Eye (tissue), 1 donor: ENCODE measurements around the gene TMEM63A.
"Not testable (repeated sequence)": the region's sequence is repeated elsewhere in the genome, so short reads cannot be mapped to it uniquely, and the experiment has no call there.

Experiments
- DNase-seq: peaks from one replicate; pipeline ENCODE4 v3.0.0-alpha.2; 2015

The TMEM63A gene

DNA sequence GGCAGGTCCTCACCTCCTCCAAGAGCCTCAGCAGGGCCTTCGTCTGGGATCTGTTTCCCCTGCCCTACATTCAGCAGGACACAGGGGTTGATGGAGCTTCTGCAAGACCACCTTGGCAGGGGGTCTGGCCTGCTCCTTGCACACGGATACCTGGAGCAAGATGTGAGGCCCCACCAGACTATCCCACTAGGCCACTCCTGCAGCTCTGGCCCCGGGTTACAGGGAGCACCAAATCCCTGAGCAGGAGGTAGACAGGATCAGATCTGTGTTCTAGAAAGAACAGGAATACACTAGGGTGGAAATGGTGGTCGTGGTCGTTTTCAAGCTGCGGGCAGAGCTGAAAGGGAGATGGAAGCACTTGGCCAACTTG lies 38.8 kb downstream of the TMEM63A start:
- DNase-seq = no peak

DNA sequence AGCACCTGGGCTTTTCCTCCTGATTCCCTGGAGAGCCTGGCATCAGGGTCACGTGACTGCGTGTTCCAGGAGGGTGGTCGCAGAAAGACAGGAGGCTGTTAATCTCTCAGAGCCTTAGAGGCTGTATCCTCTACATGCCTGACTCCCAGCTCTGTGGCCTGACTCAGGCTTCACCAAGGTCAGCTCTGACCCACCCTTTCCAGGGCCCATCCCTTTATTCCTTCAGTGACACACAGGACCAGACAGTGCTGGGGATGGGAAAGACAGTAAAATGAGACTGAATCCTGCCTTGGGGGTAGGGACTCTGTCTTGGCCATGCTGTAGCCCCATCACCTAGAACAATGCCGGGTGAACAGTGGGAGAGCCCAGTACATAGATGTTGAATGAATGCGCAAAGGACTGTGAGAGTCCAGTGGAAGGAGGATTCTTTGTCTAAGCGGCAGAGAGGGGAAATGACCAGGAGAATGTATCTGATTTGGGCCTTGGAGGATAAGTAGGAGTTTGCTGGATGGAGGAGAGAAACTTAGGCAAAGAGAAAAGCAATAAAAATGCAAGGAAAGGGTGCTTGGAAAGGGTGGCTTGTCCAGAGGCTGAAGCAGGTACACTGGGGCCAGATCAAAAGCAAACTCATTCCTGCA lies 39.3 kb downstream of the TMEM63A start:
- DNase-seq = no peak

DNA sequence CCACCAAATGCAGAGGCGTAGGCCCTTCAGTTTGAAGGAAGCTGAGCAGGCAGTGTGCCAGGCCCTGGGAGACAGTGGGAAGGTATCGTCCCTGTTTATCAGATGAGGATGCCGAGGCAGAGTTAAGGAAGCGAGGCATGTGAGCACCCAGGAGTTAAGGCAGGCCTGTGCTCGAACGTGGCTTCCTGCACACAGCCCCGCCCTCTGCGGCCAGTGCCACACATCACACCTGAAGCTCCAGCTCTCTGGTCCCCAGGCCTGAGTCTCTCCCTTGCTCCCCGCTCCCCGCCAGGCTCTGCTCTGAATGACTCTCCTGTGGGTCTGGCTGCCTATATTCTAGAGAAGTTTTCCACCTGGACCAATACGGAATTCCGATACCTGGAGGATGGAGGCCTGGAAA lies 40.1 kb downstream of the TMEM63A start:
- no peak for DNase-seq

DNA sequence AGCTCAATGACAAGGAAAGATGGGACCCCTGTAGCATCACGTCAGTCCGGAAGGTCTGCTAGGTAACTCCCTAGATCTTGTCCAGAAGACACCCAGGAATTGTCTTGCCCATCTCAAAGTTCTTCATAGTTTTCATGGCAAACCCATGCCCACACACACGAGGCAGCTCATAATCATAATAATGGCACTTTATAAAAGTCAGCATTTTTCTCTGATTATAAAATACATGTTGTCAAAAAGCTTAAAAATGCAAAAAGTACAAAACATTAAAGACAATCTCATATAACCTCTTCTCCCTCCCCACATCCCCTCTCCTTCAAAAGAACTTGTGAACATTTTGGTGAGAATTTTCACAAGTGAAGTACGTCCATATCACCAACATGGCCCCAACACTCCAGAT lies 41.5 kb downstream of the TMEM63A start:
- no peak for DNase-seq

DNA sequence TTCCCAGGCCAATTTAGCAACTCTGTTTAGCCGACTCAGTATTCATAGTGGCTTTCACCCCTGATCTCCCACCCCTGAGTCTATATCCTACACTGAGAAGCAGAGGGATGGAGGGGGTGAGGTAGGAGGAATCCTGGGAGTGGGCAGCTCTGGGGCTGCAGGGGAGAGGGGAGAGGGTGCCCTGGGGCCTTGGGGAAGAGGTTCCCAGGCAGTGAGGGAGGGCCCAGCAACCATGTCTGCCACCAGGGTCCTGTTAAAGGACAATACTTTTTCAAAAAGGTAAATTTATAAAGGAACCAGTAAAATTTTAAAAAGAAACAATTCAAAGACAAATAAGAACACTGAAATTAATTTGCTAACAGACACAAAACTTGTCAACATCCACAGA lies 42.0 kb downstream of the TMEM63A start:
- DNase-seq = no peak

DNA sequence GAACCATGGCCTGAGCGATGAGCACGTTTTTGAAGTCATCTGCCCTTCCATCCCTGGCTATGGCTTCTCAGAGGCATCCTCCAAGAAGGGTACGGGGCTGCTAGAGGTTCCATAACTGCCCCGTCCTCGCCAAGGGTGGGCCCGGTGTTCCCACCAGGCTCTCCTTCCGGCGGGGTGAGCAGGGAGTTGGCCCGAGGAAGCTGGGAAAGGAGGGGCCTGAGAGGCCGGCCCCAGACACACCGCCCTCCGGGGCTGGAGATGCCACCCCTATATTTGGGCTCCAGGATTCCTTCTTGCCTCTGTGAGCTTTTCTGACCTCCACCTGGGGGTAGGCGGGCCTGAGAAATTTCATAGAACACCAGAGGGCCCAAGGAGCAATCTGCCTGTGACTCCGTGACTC lies 43.4 kb downstream of the TMEM63A start:
- no peak for DNase-seq

DNA sequence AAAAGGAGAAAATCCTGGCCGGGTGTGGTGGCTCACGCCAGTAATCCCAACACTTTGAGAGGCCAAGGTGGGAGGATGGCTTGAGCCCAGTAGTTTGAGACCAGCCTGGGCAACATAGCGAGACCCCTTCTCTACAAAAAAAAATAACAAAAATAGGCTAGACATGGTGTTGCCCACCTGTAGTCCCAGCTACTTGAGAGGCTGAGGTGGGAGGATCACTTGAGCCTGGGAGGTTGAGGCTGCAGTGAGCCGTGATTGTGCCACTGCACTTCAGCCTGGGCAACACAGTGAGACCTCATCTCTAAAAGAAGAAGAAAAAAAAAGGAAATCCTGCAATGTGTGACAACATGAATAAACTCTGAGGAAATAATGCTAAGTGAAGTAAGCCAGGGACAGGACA lies 45.9 kb downstream of the TMEM63A start:
- DNase-seq = not testable (repeated sequence)

DNA sequence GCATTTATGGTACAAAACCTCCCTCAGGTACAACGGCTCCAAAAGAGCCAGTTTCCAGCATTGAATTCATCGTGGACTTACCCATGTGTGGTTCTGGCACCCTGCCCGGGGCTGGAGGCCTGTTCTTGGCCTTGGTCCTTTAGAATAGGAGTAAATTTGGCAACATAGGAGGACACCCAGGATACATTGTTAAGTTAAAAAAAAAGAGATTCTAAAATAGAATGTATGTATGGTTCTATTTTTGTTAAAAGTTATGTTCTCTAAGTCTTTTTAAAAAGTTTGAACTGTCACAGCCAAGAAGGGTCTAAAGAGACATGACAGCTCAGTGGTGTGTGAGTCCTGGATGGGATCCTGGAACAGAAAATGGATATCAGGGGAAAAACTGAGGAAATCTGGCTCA lies 46.3 kb downstream of the TMEM63A start:
- no peak for DNase-seq

DNA sequence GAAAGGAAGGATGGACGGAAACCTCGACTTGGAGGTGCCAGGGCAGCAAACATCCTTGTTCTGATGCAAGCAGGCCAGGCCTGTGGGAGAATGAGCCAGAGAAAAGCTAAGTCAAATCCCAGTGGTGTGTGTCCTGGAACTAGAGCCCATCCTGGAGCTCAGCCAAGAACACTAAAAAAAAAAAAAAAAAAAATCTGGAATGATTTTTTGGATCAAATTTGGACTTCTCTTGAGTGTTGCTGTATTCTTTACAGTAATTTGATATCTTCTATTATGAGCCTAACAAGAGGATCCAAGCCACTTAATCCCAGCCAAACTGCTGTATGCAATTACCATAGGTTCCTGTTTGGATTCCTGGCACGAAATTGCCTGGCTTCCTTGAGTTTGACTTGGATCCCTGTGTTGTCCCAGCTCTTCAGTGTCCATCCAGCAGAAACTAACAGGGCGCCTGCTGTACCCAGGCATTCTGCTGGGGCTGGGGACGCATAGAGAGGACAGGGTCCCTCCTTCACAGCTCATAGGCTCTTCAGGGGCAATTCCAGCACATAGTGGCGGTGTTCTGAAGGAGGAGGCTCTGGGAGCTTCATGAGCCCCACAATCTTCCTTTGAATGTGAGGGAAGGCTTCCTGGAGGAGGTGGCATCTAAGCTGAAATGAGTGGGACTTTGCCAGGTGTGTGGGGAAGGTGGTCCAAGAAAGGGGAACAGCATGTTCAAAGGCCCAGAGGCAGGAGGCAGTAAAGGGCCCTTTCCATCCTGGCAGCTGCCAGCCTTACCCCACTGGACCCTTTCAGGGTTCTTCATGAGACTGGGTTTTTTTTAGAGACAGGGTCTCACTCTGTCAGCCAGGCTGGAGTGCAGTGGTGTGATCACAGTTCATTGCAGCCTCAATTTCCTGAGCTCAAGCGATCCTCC lies 47.5 kb downstream of the TMEM63A start:
- peak; percentile 86 for DNase-seq

DNA sequence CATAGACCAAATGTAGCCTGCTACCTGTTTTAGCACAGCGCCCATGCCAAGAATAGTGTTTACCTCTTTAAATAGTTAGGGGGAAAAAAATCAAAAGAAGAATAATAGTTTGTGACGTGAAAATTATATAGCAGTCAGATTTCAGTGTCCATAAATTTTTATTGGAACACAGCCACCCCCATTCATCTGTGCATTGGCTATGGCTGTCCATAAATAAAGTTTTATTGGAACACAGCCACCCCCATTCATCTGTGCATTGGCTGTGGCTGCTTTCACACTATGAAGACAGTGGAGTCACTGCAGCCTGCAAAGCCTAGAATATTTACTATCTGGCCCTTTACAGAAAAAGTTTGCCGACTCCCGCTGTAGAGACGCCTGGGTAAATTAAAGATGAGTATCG lies 51.3 kb downstream of the TMEM63A start:
- DNase-seq = no peak

DNA sequence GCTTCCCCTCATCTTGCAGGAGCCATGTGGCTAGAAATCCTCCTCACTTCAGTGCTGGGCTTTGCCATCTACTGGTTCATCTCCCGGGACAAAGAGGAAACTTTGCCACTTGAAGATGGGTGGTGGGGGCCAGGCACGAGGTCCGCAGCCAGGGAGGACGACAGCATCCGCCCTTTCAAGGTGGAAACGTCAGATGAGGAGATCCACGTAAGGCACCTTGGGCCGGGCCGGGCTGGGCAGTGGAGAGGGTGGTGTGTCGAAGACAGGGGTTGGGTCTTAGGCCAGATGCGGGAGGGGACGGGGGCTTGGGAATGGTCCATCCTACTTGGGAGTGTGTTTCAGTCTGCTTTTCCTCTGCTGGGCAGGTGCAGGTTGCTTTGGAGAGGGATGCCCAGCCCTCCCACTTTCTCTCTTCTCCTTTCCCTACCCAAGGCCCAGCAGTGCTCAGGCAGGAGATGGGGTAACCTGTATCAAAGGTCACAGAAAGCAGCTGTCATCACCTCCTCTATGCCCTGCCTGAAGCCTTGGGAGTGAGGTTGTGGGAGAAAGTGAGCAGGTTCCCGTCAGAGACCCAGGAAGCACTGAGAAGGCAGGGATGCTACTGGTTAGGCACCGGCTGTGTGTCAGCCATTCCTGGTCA lies 53.4 kb downstream of the TMEM63A start:
- DNase-seq = no peak

DNA sequence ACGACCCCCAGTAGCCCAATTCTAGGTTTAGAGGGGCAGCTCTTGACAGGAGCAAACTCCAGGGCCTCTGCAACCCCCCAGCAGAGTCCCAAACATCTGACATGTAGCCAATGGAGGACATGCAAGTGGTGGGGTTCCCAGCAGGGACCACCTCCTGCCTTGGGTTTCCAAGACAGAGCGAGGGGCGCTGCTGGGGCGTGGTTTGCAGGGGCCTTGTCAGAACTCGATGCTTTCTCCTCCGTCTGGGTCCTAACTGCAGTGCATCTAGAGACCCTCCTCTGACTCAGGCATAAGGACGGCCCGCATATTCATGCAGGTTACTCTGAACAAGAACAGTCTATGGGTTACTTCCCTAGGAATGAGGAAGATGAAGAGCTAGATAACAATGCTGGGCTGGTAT lies 55.1 kb downstream of the TMEM63A start:
- no peak for DNase-seq

DNA sequence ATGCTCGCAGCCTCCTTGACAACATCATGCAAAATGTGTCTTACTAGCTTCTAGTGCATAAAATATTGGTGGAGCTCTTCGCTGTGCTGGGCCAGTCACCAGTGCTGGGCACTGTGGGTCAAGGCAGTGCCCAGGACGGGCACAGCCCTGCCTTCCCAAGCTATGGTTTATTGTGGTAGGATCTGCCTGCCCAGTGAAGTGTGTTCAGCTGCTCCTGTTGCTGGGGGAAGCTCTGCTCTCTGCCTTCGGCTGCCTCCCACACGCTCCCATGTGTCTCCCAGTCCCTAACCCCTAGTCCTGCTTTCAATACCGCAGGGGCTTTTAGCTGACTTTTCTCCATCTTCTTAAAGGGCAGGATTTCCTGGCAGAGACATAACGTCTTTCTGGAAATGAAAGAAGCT lies 56.6 kb downstream of the TMEM63A start:
- no peak for DNase-seq

DNA sequence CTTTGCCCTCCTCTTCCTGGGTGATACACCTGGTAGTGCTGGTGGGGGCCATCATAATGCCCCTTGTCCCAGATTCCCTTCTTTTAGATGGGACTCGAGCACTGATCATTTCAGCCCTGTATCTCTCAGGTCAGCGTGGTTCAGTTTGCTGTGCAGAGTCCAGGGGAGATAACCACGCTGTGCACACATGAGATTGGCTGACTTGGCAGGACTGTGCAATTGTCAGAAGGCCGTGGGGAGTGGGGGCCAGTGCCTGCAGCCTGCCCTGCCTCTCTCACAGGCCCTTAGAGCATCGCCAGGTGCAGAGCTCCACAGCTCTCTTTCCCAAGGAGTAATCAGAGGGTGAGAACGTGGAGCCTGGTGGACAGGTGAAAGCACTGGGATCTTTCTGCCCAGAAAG lies 57.1 kb downstream of the TMEM63A start:
- DNase-seq = no peak

DNA sequence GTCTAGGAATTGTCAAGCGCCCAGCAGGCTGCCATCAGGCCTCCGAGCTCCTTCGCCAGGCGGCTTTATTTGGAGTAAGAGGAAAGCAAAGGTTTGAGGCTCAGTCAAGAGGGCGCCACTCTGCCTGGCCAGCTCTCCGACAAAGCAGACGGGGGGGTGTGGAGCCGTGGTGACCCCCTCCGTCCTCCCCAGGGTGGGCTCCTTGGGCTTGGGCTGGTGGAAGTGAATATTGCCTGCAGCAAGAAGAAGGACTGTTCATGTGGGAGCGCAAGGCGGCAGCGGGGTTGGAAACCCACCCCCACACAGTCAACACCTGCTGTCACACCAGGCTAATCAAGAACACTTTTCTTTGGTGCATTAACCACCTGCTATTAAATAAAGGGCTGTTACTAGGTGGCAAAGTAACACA lies 57.6 kb downstream of the TMEM63A start:
- peak; percentile 31 for DNase-seq

DNA sequence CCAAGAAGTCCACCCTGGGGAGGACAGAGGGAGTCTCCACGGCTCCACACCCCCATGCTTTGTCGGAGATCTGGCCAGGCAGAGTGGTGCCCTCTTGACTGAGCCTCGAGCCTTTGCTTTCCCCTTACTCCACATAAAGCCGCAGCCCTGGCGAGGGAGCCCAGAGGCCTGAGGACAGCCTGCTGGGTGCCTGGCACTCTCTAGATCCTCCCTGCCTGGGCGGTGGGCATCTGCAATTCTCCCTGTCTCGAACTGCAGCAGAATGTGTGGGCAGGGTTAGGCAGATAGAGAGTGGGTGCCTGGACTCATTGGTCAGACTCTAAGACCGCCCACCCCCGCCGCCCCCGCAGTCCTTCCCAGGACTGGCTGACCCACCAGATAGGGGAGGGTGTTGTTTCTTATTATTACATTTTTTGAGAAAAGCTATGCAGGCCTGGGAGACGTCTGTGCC lies 58.3 kb downstream of the TMEM63A start:
- DNase-seq = no peak

DNA sequence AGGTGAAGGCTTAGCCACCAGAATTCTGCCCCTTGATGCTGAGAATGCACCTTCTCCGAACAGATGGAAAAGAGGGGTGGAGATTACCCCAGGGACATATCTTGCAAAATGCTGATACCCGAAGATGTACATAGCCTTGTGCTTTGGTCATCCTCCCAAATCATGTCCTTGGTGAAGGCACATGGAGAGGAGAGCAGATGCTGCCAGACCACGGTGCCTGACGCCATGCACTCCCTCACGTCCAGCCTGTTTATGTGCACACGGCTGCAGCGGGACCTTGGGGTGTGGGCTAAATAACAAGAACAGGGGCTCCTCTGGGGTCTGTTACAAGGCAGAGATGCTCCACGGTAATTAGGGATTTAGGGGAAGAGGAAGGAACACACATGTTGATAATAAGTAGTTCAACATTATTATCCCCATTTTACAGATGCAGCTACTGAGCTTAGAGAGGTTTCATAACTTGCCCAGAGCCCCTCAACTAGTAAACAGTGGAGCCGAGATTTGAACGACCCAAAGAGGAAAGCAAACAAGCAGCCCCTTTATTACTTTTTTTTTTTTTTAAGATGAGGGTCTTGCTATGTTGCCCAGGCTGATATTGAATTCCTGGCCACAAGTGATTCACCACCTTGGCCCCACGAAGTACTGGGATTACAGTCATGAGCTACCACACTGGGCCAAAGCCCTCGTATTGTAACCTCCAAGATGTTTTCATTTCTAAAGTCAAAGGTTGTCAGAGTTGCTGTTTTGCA lies 59.4 kb downstream of the TMEM63A start:
- no peak for DNase-seq

DNA sequence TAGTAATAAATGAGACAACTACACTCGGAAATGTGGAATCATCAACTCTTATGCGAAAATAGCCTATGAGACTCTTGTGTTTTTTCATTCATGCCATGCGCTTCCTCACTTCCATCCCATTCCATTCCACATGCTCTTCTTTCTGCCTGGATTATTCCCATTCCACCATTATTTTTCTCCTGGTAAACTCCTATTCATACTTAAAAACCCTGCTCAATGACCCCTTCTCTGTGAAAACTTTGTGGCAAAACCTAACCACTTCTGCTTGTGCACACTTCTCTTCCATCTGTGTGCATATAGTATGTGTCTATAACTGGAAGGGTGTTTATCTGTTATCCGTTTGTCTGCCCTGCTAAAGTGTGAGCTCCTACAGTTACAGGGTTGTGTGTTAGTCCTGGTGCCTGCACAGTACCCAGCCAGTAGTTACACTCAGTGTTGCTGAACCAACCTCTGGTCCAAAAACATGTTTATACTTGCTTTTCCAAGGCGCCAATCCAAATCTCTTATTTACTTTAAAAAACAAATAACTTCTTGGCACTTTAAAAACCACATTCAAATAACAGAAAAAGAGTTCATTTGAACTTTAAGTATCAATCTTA lies 61.6 kb downstream of the TMEM63A start:
- DNase-seq = no peak

DNA sequence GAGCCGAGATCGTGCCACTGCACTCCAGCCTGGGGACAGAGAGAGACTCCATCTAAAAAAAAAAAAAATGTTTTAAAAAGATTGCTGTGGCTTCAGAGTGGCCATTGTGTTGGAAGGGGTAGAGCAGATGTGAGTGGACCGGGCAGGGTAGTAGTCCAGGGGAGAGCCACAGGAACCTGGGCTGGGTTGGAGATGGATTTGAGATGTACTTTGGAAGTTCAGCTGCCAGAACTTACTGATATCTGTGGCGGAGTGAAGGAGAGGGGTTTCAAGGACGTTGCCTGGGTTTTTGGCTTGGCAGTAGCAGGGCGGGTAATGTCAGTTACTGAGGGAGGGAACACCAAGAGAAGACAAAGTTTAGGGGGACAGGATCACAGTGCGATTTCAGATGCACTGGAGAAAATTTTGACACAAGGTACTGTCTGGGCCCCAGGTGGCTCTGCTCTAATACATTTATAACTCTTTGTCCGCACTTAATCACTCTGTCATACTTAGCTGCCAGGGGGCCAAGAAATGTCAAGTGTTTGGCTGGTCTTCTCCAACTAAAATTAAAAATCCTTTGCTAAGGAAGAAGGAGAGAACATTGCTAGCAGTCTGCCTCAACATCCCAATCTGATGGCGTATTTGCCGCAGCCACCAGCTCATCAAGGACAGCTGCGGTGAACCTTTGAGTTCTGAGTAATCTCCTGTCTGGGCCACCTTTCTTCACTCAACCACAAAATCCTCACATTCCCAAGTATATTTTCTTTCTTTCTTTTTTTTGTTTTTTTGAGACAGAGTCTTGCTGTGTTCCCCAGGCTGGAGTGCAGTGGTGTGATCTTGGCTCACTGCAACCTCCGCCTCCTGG lies 62.6 kb downstream of the TMEM63A start:
- DNase-seq = no peak

DNA sequence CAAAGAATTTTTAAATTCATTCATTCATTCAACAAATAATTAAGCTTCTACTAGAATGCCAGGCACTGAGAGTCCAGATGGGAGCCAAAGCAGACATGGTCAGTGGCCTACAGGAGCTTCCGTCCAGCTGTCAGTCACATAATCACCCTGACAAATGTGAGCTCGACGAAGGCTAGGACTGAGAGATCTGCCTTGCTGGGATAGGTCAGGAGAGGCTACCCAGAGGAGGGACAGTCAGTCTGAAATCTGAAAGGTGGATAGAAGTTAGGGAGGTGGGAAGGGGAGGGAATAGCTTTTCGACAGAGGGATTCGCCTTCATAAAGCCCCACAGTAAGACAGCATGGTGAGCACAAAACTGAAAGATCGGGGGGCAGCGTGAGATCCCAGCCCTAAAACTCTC lies 64.0 kb downstream of the TMEM63A start:
- DNase-seq = no peak

DNA sequence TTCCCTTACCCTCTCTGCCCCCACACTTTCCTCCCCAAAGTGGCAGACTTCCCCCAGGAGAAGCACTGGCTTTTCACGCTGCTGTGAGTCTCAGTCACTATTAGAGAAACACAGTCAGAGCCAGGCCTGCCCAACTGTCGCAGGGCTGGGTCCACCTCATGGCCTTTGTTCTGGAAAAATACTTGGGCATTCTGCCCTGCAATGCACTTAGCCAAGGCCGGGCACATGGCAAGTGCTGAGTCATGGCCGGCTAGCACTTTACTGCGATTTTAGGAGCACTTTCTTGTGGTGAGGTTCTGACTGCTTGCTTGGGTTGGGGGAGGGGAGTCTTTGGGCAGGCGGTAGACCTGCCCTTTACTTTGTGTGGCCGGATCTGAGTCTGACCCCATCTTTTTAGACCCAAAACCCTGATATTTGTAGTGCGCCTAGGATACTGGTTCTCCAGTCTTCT lies 64.5 kb downstream of the TMEM63A start:
- no peak for DNase-seq
